HEK293 (cell line): ENCODE results near the gene SQSTM1.

Experiments used
- CTCF ChIA-PET: fragments of 350-600 bp; formaldehyde crosslinking; extraction: SDS; loops from one replicate; lab custom pipeline; 2021; ENCODE audit warnings: antibody characterized with exemption; lab: Yijun Ruan, JAX
- POLR2A ChIA-PET: fragments of 300-600 bp; formaldehyde crosslinking; extraction: SDS; loops from one replicate; lab custom pipeline; 2020; ENCODE audit warnings: antibody characterized with exemption, inconsistent platforms; lab: Yijun Ruan, JAX
- H3K27ac ChIP-seq: fragments of 200-500 bp; sonication (Bioruptor generic); 2 replicates; pipeline ENCODE4 v1.5.1; 2014; ENCODE audit warnings: low read depth, low read length, control low read depth, inconsistent platforms; ENCODE audit errors: extremely low read depth
- H3K36me3 ChIP-seq, 2 experiments: fragments of 200-500 bp in 1 of 2; sonication (Bioruptor generic) in 1 of 2; 1 replicate in 1 of 2; 2 replicates in 1 of 2; pipeline ENCODE4 v1.5.1; 2014 to 2017; ENCODE audit warnings: inconsistent platforms in 2 of 2, low read length in 2 of 2; ENCODE audit not compliant: control insufficient read depth in 2 of 2, insufficient read depth in 1 of 2
- H3K4me1 ChIP-seq: fragments of 200-500 bp; sonication (Bioruptor generic); 2 replicates; pipeline ENCODE4 v1.5.1; 2014; ENCODE audit warnings: mild to moderate bottlenecking, low read length, inconsistent platforms; ENCODE audit not compliant: control insufficient read depth, insufficient read depth
- H3K4me3 ChIP-seq: 2 replicates; pipeline ENCODE4 v1.5.1; 2011; ENCODE audit warnings: low read depth, mild to moderate bottlenecking, control low read depth, low read length, moderate library complexity
- H3K9me3 ChIP-seq: fragments of 200-500 bp; sonication (Bioruptor generic); 2 replicates; pipeline ENCODE4 v1.5.1; 2014; ENCODE audit warnings: low read depth, low read length, inconsistent platforms; ENCODE audit not compliant: control insufficient read depth, insufficient read depth
- IKZF3 ChIP-seq: fragments of 450-650 bp; IDR thresholded peaks from 2 replicates; pipeline ENCODE4 v1.5.0; 2018; ENCODE audit warnings: missing biosample characterization, mild to moderate bottlenecking, missing genetic modification characterization, moderate library complexity
- SP7 ChIP-seq: fragments of 450-650 bp; formaldehyde crosslinking; IDR thresholded peaks from 2 replicates; pipeline ENCODE4 v1.5.1; 2016; ENCODE audit warnings: missing biosample characterization, missing genetic modification characterization
- TSHZ1 ChIP-seq: fragments of 450-650 bp; formaldehyde crosslinking; IDR thresholded peaks from 2 replicates; pipeline ENCODE4 v1.5.1; 2016; ENCODE audit warnings: missing biosample characterization, missing genetic modification characterization, borderline replicate concordance
- ZNF157 ChIP-seq: fragments of 450-650 bp; formaldehyde crosslinking; IDR thresholded peaks from 2 replicates; pipeline ENCODE4 v1.5.1; 2016; ENCODE audit warnings: missing biosample characterization, missing genetic modification characterization
- ZNF18 ChIP-seq: fragments of 450-650 bp; formaldehyde crosslinking; IDR thresholded peaks from 2 replicates; pipeline ENCODE4 v1.5.1; 2016; ENCODE audit warnings: missing biosample characterization, missing genetic modification characterization
- ZNF184 ChIP-seq: fragments of 450-650 bp; IDR thresholded peaks from 2 replicates; pipeline ENCODE4 v1.5.1; 2018; ENCODE audit warnings: missing biosample characterization, mild to moderate bottlenecking, missing genetic modification characterization
- ZNF2 ChIP-seq: fragments of 450-650 bp; formaldehyde crosslinking; IDR thresholded peaks from 2 replicates; pipeline ENCODE4 v1.5.1; 2016; ENCODE audit warnings: missing biosample characterization, missing genetic modification characterization
- ZNF266 ChIP-seq: fragments of 450-650 bp; formaldehyde crosslinking; IDR thresholded peaks from 2 replicates; pipeline ENCODE4 v1.5.1; 2016; ENCODE audit warnings: missing biosample characterization, missing genetic modification characterization, low read depth
- ZNF350 ChIP-seq: fragments of 450-650 bp; formaldehyde crosslinking; IDR thresholded peaks from 2 replicates; pipeline ENCODE4 v1.5.0; 2017; ENCODE audit warnings: missing biosample characterization, mild to moderate bottlenecking, missing genetic modification characterization
- ZNF366 ChIP-seq: fragments of 450-650 bp; formaldehyde crosslinking; conservative IDR thresholded peaks from 2 replicates; pipeline ENCODE4 v1.5.1; 2016; ENCODE audit warnings: missing biosample characterization, missing genetic modification characterization
- ZNF48 ChIP-seq: fragments of 450-650 bp; formaldehyde crosslinking; IDR thresholded peaks from 2 replicates; pipeline ENCODE4 v1.5.1; 2016; ENCODE audit warnings: missing biosample characterization, missing genetic modification characterization
- ZNF488 ChIP-seq: fragments of 450-650 bp; formaldehyde crosslinking; IDR thresholded peaks from 2 replicates; pipeline ENCODE4 v1.5.1; 2016; ENCODE audit warnings: missing biosample characterization, missing genetic modification characterization
- ZNF521 ChIP-seq: fragments of 450-650 bp; formaldehyde crosslinking; IDR thresholded peaks from 2 replicates; pipeline ENCODE4 v1.5.1; 2017; ENCODE audit warnings: missing biosample characterization, mild to moderate bottlenecking, missing genetic modification characterization
- ZNF530 ChIP-seq: fragments of 450-650 bp; formaldehyde crosslinking; IDR thresholded peaks from 2 replicates; pipeline ENCODE4 v1.5.1; 2016; ENCODE audit warnings: low read depth, missing biosample characterization, missing genetic modification characterization
- ZNF777 ChIP-seq: fragments of 450-650 bp; formaldehyde crosslinking; IDR thresholded peaks from 2 replicates; pipeline ENCODE4 v1.5.1; 2017; ENCODE audit warnings: missing biosample characterization, missing genetic modification characterization, borderline replicate concordance
- ZNF830 ChIP-seq: fragments of 450-650 bp; IDR thresholded peaks from 2 replicates; pipeline ENCODE4 v1.5.0; 2018; ENCODE audit warnings: missing biosample characterization, missing genetic modification characterization, low read depth, mild to moderate bottlenecking, moderate library complexity
- ZNF837 ChIP-seq: fragments of 450-650 bp; formaldehyde crosslinking; IDR thresholded peaks from 2 replicates; pipeline ENCODE4 v1.5.1; 2016; ENCODE audit warnings: missing biosample characterization, missing genetic modification characterization
- ZSCAN4 ChIP-seq: fragments of 450-650 bp; formaldehyde crosslinking; IDR thresholded peaks from 2 replicates; pipeline ENCODE4 v1.5.1; 2017; ENCODE audit warnings: missing biosample characterization, missing genetic modification characterization

Gene SQSTM1

GRCh38 chr5:179873588-179874110, 52.9 kb downstream of the SQSTM1 start:
- ChIA-PET CTCF (no interaction called here), POLR2A (no interaction called here)
- H3K36me3 ChIP-seq, result peaks cover 6 to 93% of the 10 kb centered on the region in 2 experiments

GRCh38 chr5:179874136-179874535, 53.4 kb downstream of the SQSTM1 start:
- TF ChIP-seq ZNF830 (tag by site-specific recombination) (no peak), ZNF777 (tag by site-specific recombination) (no peak), ZNF521 (tag by site-specific recombination) (no peak), ZNF184 (no peak), ZNF157 (tag by site-specific recombination) (no peak), ZNF530 (tag by site-specific recombination) (no peak), ZNF18 (tag by site-specific recombination) (no peak), SP7 (tag by site-specific recombination) (no peak), ZNF266 (no peak), IKZF3 (no peak), TSHZ1 (tag by site-specific recombination) (no peak), ZSCAN4 (tag by site-specific recombination) (no peak), ZNF2 (tag by site-specific recombination) (no peak), ZNF837 (tag by site-specific recombination) (no peak)
- Histone ChIP-seq H3K27ac (no peak overlapping the region), H3K4me1 (no peaks in the 10 kb centered on the region), H3K36me3 (peaks cover 6 to 91% of the 10 kb centered on the region in 2 experiments), H3K4me3 (no peak overlapping the region), H3K9me3 (no peaks in the 10 kb centered on the region)
- POLR2A ChIA-PET, result no interaction called here
- CTCF ChIA-PET, result no interaction called here

More at GRCh38 chr5:179873588-179874110, 52.9 kb downstream of the SQSTM1 start:
- Histone ChIP-seq H3K4me3 (no peak overlapping the region), H3K4me1 (no peaks in the 10 kb centered on the region), H3K9me3 (no peaks in the 10 kb centered on the region), H3K27ac (no peak overlapping the region)
- TF ChIP-seq ZNF366, result no peak
- TF ChIP-seq ZNF350 (tag by site-specific recombination), result no peak
- no peak for TF ChIP-seq ZNF488
- TF ChIP-seq ZNF48, result no peak
